ENCODE results near the gene MRTFA.
"Not testable (repeated sequence)": the region's sequence is repeated elsewhere in the genome, so short reads cannot be mapped to it uniquely, and the experiment has no call there.

MRTFA gene

DNA sequence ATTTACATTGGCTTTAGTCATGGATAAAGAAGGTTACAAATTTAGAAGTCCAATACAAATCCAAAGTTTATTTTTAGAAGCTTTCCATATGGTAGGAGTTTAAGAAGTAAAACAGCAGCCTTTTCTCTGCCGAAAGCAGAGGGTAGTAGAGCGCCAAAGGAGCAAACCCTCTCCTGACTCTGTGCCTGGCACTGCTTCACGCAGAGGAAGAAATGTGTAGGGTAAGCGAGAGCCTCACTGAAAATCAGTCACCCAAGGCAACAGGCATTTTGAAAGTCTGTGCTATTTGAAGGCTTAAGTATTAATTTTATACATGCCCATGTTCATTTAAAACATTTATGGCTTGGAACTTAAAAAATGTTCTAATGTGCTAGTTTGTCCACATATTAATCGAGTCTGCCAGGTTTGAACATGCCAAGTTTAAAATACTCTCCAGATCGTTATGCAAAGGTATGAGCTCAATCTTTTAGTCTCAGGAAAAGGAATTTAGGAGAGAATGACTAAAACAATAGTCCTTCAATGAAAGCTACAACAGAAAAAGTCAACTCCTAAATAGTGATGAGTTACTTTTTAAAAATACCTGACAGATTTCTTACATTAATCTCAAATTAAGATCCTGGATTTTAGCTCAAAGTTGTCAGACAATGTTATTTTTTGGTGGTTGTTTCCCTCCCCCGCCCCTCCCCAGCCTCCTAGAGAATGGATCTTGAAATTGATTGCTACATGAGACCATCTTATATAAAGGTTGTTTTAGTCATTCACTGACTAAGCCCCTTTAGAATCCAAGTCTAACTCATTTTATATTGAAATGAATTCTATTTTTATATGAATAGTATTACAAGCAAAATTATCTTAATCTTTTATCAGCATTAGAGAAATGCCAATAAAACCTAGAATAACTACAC lies 38.7 kb downstream of the MRTFA start:
- DNase-seq (ENCODE audit: low read depth in 2 of 2, low spot score in 1 of 2) = no peak

DNA sequence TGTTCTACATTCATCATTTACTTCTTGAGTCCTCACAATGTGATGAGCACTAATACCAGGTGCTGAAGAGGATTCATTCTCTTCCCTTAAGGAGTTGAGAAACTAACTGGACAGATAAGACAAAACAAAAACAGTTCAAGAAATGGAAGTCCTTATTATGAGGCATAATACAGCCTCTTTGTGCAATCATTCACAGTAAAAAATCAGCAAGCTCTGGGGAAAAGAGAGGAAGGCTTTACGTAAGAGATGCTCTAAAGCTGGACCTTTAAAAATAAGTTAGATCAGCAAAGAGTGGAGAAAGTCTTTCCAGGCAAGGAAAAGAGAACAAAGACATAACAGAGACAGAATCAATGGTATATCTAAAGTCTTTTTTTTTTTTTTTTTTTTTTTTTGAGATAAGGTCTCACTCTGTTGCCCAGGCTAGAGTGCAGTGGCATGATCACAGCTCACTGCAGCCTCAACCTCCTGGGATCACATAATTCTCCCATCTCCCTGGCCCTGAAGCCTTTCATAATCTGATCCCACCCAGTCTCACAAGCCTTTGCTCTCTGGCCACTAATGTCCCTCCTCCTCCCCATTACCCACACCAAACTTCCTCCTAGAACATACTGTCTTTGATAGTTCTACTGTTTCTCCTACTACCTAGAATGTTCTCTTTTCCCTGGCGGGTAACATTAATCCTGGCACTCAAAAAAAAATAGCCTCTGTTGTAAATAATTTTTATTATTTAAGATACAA lies 40.9 kb downstream of the MRTFA start:
- DNase-seq (ENCODE audit: low read depth in 2 of 2, low spot score in 1 of 2) = no peak

DNA sequence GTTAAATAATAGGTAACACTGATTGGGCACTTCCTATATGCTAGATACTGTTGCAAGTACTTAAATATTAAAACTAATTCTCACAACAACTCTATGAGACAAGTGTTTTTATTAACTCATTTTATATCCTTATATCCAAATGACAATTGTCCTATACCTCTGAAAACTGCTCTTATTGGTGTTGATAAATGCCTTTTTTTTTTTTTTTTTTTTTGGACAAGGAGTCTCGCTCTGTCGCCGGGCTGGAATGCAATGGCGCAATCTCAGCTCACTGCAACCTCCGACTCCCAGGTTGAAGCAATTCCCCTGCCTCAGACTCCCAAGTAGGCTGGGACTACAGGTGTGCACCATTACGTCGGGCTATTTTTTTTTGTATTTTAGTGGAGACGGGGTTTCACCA lies 41.6 kb downstream of the MRTFA start:
- DNase-seq (ENCODE audit: low read depth in 2 of 2, low spot score in 1 of 2) = no peak

DNA sequence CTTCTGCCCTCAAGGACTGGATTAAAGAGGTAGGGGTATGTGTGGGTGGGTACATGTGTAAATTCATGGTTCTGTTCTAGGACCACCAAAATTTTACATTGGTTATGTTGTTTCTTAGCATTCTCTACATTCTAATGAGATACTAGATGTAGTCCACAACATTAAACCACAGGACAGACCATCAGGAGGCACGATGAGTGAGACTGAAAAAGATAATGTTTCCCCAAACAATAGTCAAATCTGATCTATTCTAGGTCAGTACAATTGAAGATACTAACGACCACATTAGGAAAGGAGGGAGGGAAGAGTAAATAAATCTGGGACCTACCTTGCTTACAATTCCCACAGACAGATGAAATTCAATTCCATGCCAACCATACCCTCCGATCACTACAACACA lies 42.2 kb downstream of the MRTFA start:
- DNase-seq (ENCODE audit: low read depth in 2 of 2, low spot score in 1 of 2) = no peak

DNA sequence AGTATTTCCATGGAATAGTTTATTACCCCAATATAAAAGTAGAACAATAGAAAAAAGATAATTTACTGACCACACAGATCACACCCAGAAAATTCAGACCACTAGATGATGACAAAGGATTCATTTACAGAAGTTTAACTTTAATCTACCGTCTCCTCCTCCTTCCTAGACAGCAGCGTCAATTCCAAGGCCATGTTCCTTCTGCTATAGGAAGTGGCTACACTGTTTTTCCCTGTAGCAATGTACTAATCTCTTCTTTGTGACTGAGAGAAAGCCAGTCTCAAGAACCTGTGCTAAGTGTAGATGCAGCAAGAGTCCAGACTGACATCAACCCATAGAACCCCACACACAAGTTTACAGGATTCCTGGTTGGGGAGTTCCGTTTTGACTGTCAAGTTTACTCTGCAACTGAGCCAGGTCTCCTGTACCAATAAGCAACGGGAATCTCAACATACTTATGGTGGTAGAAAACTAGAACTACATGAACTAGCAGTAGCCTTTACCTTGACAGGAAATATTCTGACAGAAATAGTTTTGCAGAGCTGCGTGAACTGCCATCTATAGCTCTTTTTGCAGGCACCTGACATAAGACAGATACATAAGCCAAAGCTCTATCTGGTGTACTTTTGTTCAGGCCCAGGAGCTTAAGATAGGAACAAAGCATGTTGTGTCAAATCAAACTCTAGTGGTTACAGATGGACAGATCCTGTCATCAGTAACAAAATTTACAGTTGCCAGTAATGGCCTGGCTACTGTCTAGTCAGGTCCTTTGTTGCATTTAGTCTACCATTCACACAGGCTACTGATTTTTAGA lies 42.9 kb downstream of the MRTFA start:
- no peak for DNase-seq (ENCODE audit: low read depth in 2 of 2, low spot score in 1 of 2)

DNA sequence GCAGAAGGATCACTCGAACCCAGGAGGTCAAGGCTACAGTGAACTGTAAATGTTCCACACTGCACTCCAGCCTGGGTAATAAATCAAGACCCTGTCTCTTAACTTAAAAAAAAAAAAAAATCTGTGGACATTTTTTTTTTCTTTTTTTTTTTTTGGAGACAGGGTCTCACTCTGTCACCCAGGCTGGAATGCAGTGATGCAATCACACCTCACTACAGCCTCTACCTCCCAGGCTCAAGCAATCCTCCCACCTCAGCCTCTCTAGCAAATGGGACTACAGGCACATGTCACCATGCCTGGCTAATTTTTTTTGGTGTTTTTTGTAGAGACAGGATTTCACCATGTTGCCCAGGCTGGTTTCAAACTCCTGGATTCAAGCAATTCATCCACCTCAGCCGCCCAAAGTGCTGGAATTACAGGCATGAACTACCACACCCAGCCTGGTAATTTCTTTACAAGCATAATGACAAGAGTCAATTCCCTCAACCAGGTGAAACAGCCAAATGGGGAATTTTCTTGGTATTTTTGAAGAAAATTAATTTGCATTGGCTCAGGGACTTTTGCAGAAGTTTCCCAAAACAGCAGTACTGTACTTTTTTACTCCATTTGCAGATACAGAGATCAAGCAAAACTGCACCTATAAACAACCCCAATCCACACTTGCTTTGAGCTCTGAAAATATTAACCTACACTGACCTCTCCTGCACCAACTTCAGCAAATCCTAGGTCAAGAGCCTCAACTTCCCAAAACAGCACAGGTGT lies 44.0 kb downstream of the MRTFA start:
- no peak for DNase-seq (ENCODE audit: low read depth in 2 of 2, low spot score in 1 of 2)

DNA sequence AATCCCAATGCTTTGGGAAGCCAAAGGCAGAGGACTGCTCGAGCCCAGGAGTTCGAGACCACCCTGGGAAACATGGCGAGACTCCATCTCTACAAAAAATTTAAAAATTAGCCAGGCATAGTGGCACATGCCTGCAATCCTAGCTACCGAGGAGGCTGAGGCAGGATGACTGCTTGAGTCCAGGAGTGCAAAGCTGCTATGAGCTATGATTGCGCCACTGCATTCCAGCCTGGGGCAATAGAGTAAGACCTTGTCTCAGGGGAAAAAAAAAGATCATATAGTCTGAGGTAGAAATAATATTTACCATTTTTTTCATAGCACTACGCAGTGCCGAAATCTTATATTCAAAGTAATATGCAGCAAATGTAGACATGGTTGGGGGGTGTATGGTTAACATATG lies 47.8 kb downstream of the MRTFA start:
- no peak for DNase-seq (ENCODE audit: low read depth in 2 of 2, low spot score in 1 of 2)

DNA sequence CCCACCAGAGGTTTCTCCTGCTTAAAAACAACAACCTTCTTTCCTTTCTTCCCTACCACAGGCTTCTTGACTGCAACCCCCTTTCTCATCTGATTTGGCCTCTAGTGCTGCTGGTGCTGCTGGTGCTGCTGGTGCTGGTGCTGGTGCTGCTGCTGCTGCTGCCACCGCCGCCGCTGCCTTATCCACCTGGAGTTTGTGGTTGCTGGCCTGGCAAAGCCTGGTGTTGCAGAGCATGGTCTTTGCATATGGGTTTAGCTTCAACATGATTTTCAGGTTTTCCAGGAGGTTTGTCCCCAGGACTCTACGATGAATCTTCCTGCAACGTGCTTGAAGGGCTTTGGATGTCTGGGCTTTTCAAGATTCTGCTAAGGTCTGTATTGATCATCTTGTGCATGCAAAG lies 49.7 kb downstream of the MRTFA start:
- DNase-seq (ENCODE audit: low read depth in 2 of 2, low spot score in 1 of 2) = no peak

DNA sequence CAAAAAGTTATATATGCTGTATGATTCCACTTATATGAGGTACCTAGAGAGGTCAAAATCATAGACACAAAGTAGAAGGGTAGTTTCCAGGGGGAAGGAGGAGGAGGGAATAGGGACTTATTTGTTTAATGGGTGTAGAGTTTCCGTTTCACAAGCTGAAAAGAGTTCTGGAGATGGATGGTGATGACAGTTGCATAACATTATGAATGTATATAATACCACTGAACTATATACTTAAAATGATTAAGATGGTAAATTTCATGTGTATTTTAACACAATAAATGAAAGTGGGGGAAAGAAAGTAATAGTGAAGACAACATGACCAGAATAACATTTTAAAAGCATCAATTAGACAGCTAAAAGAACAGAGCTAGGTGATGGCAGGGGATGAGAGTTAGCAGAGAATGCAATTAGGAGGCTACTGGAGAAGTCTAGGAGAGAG lies 51.2 kb downstream of the MRTFA start:
- no peak for DNase-seq (ENCODE audit: low read depth in 2 of 2, low spot score in 1 of 2)

DNA sequence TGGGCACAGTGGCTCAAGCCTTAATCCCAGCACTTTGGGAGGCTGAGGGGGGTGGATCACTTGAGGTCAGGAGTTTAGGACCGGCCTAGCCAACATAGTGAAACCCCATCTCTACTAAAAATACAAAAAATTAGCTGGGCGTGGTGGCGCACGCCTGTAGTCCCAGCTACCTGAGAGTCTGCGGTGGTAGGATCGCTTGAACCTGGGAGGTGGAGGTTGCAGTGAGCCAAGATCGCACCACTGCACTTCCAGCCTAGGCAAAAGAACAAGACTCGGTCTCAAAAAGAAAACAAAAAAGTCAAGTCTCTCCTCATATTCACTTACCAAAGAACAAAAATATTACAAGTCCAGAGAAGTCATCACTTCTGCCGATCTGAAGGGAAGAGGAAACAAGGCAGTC lies 51.8 kb downstream of the MRTFA start:
- DNase-seq (ENCODE audit: low read depth in 2 of 2, low spot score in 1 of 2) = not testable (repeated sequence)

DNA sequence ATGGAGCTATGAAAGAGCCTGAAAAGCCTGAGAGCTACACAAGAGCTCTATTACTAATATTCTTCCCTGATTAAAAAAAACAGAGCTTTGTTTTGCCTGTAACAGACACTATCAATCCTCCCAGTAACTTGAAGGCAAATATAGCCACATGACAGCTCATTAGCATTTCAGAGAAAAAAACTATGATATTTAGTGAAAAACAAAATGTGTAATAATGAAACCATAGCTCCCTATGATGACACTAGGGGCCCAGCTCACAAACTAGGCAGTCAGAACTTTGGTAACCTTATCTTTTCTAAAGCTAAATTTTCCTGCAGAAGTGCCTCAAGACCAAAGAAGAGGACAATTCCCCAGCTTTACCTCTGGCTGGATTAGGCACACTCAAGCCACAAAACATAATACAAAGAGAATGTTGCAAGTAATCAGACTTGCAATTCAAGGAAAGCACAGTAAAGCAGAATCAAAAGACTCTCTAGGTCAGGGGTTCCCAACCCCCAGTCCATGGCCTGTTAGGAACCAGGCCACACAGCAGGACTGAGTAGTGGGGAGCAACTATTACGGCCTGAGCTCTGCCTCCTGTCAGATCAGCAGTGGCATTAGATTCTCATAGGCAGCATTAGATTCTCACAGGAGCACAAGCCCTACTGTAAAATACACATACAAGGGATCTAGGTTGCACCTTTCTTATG lies 53.3 kb downstream of the MRTFA start:
- DNase-seq (ENCODE audit: low read depth in 2 of 2, low spot score in 1 of 2) = no peak

DNA sequence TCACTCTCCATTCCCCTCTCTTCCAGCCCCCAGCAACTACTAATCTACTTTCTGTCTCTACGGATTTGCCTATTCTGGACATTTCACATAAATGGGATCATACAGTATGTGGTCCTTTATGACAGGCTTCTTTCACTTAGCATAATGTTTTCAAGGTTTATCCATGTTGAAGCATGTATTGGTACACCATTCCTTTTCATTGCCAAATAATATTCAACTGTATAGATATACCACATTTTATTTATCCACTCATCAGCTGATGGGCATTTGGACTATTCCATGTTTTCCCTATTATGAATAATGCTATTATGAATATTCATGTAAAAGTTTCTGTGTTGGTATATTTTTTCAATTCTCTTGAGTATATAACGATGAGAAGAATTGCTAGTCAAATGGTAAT lies 54.5 kb downstream of the MRTFA start:
- no peak for DNase-seq (ENCODE audit: low read depth in 2 of 2, low spot score in 1 of 2)

DNA sequence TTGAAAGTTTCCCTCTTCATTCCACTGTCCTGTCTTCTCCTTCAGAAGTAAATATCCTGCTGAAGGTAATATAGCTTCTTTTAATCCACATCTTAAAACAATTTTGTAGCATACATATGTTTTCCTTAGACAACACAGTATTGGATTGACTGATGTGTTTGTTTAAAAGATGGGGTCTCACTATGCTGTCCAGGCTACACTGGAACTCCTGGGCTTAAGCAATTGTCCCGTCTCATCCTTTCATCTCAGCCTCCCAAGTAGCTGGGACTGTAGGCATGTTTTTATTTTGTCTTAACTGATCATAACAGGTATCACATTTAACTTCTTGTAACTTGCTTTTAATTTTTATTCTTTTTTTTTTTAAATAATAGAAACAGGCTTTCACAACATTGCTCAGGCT lies 55.9 kb downstream of the MRTFA start:
- DNase-seq (ENCODE audit: low read depth in 2 of 2, low spot score in 1 of 2) = no peak

DNA sequence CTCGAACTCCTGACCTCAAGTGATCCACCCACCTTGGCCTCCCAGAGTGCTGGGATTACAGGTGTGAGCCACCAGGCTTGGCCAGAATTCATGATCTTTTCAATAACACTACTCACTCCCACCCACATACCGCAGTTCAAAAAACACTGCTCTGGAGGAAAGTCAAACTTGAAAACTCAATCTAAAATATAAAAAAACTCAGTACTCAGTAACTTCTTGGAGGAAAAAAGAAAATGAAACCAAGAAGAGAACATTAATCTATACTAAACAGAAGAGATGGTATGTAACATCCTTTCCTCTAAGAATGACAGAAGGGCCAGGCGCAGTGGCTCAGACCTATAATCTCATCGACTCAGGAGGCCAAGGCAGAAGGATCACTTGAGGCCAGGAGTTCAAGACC lies 58.3 kb downstream of the MRTFA start:
- no peak for DNase-seq (ENCODE audit: low read depth in 2 of 2, low spot score in 1 of 2)

DNA sequence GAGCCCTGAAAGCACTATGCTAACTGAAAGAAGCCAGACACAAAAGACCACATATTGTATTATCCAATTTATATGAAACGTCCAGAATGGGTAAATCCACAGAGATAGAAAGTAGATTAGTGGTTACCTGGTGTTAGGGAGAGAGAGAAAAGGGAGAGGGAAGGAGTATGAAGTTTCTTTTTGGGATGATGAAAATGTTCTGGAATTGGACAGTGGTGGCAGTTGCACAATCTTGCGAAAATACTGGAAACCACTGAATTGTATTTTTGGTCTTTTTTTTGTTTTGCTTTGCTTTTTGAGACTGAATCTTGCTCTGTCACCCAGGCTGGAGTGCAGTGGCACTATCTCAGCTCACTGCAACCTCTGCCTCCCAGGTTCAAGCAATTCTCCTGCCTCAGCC lies 63.5 kb downstream of the MRTFA start:
- DNase-seq (ENCODE audit: low read depth in 2 of 2, low spot score in 1 of 2) = no peak

DNA sequence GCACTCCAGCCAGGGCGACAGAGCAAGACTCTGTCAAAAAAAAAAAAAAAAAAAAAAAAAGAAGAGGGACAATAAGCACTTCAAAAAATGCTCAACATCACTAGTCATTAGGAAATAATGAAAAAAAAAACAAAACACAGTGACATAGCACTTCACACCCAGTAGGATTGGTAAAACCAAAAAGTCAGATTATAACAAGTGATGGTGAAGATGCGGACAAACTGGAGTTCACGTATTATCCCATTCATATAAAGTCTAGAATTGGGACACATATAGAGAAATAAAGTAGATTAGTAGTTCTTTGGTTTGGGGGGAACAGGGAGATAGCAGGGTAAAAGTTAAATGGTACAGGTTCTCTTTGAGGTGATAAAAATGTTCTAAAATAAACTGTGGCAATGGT lies 64.6 kb downstream of the MRTFA start:
- no peak for DNase-seq (ENCODE audit: low read depth in 2 of 2, low spot score in 1 of 2)

DNA sequence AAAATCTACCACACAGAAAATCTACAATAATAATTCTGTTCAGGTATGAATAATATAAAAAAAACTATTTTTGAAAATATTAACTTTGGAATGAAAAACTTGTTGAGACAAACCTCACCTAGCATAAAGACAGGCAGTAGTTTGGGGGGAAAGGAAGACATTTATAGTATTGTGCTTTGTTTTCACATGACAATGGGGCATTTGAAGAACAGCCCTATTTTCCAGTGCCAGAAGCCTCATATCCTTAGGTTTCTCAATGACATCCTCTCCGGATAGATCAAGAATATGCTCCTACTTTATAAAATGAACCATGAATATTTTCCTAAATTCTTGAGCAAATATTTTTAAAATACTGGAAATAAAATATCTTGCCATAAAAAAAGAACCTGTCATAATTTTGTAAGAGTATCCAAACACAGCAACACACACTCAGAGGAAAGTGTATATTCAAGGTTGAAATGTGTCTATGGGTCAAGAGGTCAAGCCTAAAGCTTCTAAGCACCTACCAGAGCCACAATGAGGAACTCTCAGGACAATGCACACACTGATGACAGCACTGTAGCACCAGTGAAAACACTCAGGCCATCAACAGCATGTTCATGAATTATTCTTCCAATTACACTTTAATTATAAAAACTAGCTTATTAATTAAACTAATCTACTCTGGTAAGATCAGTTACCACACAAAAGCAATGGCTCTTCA lies 68.7 kb downstream of the MRTFA start:
- no peak for DNase-seq (ENCODE audit: low read depth in 2 of 2, low spot score in 1 of 2)

DNA sequence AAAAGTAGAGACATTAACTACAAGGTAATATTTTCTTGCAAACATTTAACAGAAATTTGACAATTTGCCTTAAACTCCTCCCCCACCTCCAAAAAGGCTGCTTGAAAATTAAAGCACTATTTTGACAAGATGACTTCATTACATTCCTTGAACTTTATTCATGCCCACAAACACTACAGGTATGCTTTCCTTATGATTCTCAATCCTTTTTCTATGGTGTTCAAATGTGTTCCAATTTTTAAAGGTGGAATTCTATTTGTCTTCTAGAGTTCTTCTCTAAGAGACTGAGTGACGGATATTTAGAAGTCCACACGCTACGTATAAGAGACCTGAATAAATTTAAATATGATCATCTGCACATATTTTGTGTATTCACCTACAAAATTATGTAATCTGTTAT lies 69.4 kb downstream of the MRTFA start:
- no peak for DNase-seq (ENCODE audit: low read depth in 2 of 2, low spot score in 1 of 2)

DNA sequence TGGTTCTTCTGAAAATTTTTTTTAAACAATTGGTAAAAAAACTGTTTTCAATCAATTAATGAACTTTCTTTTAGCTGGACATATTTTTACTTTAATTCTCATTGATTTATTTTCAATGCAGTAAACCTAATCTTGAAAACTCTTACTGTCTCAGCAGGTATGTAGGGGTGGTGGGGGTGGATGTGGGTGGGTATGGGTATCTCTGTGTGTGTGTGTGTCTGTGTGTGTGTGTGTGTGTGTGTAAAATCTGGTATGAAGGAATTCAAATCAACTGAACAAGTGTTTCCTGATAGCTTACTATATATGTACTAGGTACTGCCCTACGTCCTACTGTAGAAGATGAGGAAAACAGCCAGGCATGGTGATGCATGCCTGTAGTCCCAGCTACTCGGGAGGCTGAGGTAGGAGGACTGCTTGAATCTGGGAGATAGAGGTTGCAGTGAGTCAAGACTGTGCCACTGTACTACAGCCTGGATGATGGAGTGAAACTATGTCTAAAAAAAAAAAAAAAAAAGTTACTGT lies 75.5 kb downstream of the MRTFA start:
- no peak for DNase-seq (ENCODE audit: low read depth in 2 of 2, low spot score in 1 of 2)
